Esophagus muscularis mucosa (tissue), 4 donors: ENCODE measurements around the gene LRMDA. TPM values are rescaled to one million over a fixed set of nuclear protein-coding genes. Genes with fewer than 3 reads are reported as not detected.
A peak's percentile ranks its signal among the peaks of the same experiment; 100 is the strongest.
"Not testable (repeated sequence)": the region's sequence is repeated elsewhere in the genome, so short reads cannot be mapped to it uniquely, and the experiment has no call there.

Experiments used
- DNase-seq: peaks from one replicate; pipeline ENCODE4 v3.0.0-alpha.2; 2017; ENCODE audit errors: extremely low spot score
- H3K27ac ChIP-seq, 4 donors: fragments of 200-600 bp; sonication (generic); replicated peaks in 1 of 4; 1 replicate in 3 of 4; 2 replicates in 1 of 4; pipeline ENCODE4 v1.5.1; 2016 to 2019; ENCODE audit warnings: mild to moderate bottlenecking in 1 of 4
- H3K27me3 ChIP-seq, 4 donors: fragments of 200-600 bp; sonication (generic); one replicate each; pipeline versions ENCODE4 v1.5.1 to v1.6.0; 2016 to 2019
- H3K36me3 ChIP-seq, 4 donors: fragments of 200-600 bp; sonication (generic); one replicate each; pipeline ENCODE4 v1.5.1; 2016 to 2019
- H3K4me1 ChIP-seq, 4 donors: fragments of 200-600 bp; sonication (generic); one replicate each; pipeline ENCODE4 v1.5.1; 2016 to 2019
- H3K4me3 ChIP-seq, 4 donors: fragments of 200-600 bp; sonication (generic); 1 replicate in 2 of 4; 2 replicates in 2 of 4; pipeline ENCODE4 v1.5.1; 2016 to 2019; ENCODE audit warnings: mild to moderate bottlenecking in 4 of 4, moderate library complexity in 1 of 4
- H3K9me3 ChIP-seq, 4 donors: fragments of 200-600 bp; sonication (generic); 1 replicate in 3 of 4; 2 replicates in 1 of 4; pipeline ENCODE4 v1.5.1; 2016 to 2019
- CTCF ChIP-seq, 3 experiments: fragments of 200-600 bp in 2 of 3; fragments of 450-650 bp in 1 of 3; sonication (generic) in 2 of 3; IDR thresholded peaks; one replicate each; pipeline ENCODE4 v1.5.1; 2017 to 2019; ENCODE audit warnings: antibody characterized with exemption in 3 of 3, mild to moderate bottlenecking in 2 of 3, moderate library complexity in 1 of 3
- EP300 ChIP-seq: sonication (generic); formaldehyde crosslinking; IDR thresholded peaks from one replicate; pipeline ENCODE4 v1.6.1; 2017; ENCODE audit warnings: antibody characterized with exemption
- POLR2A ChIP-seq: fragments of 450-650 bp; IDR thresholded peaks from one replicate; pipeline ENCODE4 v1.6.1; 2017; ENCODE audit warnings: antibody characterized with exemption, moderate library complexity, mild to moderate bottlenecking, low read depth
- POLR2AphosphoS5 ChIP-seq, 2 donors: sonication (generic); formaldehyde crosslinking; IDR thresholded peaks; one replicate each; pipeline ENCODE4 v1.6.1; 2017; ENCODE audit warnings: antibody characterized with exemption in 2 of 2
- WGBS: methylation state at CpG from one replicate; pipeline ENCODE4 v1.1.5; 2018; 5-methylcytosine and 5-hydroxymethylcytosine counted together
- intact Hi-C: fragments of 100-400 bp; cut with DNase I; formaldehyde crosslinking; loops from one replicate; pipeline ENCODE4 v1.15.1; 2023
- total RNA-seq, 4 donors: library from RNA; depleted of rRNA; stranded (reverse); fragments of >200 nt; gene quantifications; one replicate each; pipeline versions ENCODE4 v1.1.0 to v1.2.1, GENCODE V29; 2016

Gene LRMDA
- total RNA-seq, 4 donors from 2014 or later: 14.3 to 34.9 (median 26.5) TPM

- no peak for DNase-seq
- 100% methylated on average over 2 of the region's 2 CpGs for WGBS
- TF ChIP-seq CTCF (IDR thresholded peaks at IDR 0.05) (no peak), POLR2AphosphoS5 (IDR thresholded peaks at IDR 0.05) (no peak), EP300 (no peak), POLR2A (no peak)
- no peaks in the 10 kb centered on the region for H3K36me3 ChIP-seq
- intact Hi-C loops: loop anchor here (10.0 kb wide), 1 partner anchor 100 kb away; no protein-coding TSS in a partner anchor
- H3K9me3 ChIP-seq: no peaks in the 10 kb centered on the region
- H3K27me3 ChIP-seq: no peaks in the 10 kb centered on the region
- H3K4me1 ChIP-seq: no peaks in the 10 kb centered on the region
- H3K27ac ChIP-seq: no peak overlapping the region
- no peak overlapping the region for H3K4me3 ChIP-seq
These were observed 1082.9 kb downstream of the LRMDA start for GRCh38 chr10:76514321-76514720.

- no peaks in the 10 kb centered on the region for H3K9me3 ChIP-seq
- DNase-seq: no peak
- no peak overlapping the region for H3K27ac ChIP-seq
- WGBS: 90% methylated on average over 1 of the region's 1 CpG
- H3K4me1 ChIP-seq: no peaks in the 10 kb centered on the region
- TF ChIP-seq POLR2AphosphoS5 (IDR thresholded peaks at IDR 0.05) (no peak), EP300 (no peak), POLR2A (no peak)
- H3K27me3 ChIP-seq: no peaks in the 10 kb centered on the region
- intact Hi-C loops: loop anchor here (10.0 kb wide), 1 partner anchor 100 kb away; no protein-coding TSS in a partner anchor
- H3K36me3 ChIP-seq: no peaks in the 10 kb centered on the region
- H3K4me3 ChIP-seq: no peak overlapping the region
These were observed 1083.4 kb downstream of the LRMDA start for GRCh38 chr10:76514869-76515268.

- H3K9me3 ChIP-seq: peaks cover 0 to 5% (median 0%) of the 10 kb centered on the region in 4 donors
- TF ChIP-seq POLR2A (no peak), POLR2AphosphoS5 (IDR thresholded peaks at IDR 0.05) (no peak), EP300 (no peak), CTCF (IDR thresholded peaks at IDR 0.05) (no peak)
- H3K4me1 ChIP-seq: peaks cover 0 to 28% (median 21%) of the 10 kb centered on the region in 4 donors
- H3K27me3 ChIP-seq: no peaks in the 10 kb centered on the region
- no peak for DNase-seq
- no peak overlapping the region for H3K4me3 ChIP-seq
- 80% methylated on average over 7 of the region's 7 CpGs for WGBS
- H3K36me3 ChIP-seq: no peaks in the 10 kb centered on the region
- intact Hi-C loops: no loop called here
- peak overlapping the region; percentile 65 to 74 (median 72) for H3K27ac ChIP-seq
These were observed 1091.1 kb downstream of the LRMDA start for GRCh38 chr10:76522547-76522946.

- WGBS: 41% methylated on average over 5 of the region's 5 CpGs
These were observed 1091.8 kb downstream of the LRMDA start for GRCh38 chr10:76523246-76523645.

GRCh38 chr10:76523791-76524351 lies 1092.4 kb downstream of the LRMDA start:
- Histone ChIP-seq H3K4me1 (peaks cover 0 to 28% (median 21%) of the 10 kb centered on the region in 4 donors), H3K27ac (peak overlapping the region; percentile 65 to 74 (median 72)), H3K9me3 (peaks cover 0 to 5% (median 0%) of the 10 kb centered on the region in 4 donors), H3K27me3 (no peaks in the 10 kb centered on the region), H3K36me3 (no peaks in the 10 kb centered on the region), H3K4me3 (peak overlapping the region in 3 of 4 donors; percentile 6 to 8 (median 8))
- TF ChIP-seq POLR2A: no peak
- TF ChIP-seq EP300: no peak
- TF ChIP-seq CTCF (IDR thresholded peaks at IDR 0.05): no peak
- no peak for TF ChIP-seq POLR2AphosphoS5 (IDR thresholded peaks at IDR 0.05)
- 39% methylated on average over 12 of the region's 12 CpGs for WGBS
- no peak for DNase-seq
- intact Hi-C loops: no loop called here

More at GRCh38 chr10:76523246-76523645, 1091.8 kb downstream of the LRMDA start:
- H3K27me3 ChIP-seq: no peaks in the 10 kb centered on the region
- peaks cover 0 to 28% (median 21%) of the 10 kb centered on the region in 4 donors for H3K4me1 ChIP-seq
- no peaks in the 10 kb centered on the region for H3K36me3 ChIP-seq
- peak overlapping the region in 3 of 4 donors; percentile 6 to 8 (median 8) for H3K4me3 ChIP-seq
- H3K9me3 ChIP-seq: peaks cover 0 to 5% (median 0%) of the 10 kb centered on the region in 4 donors
- intact Hi-C loops: no loop called here
- DNase-seq: no peak
- peak overlapping the region; percentile 65 to 74 (median 72) for H3K27ac ChIP-seq
- no peak for TF ChIP-seq EP300
- TF ChIP-seq POLR2AphosphoS5 (IDR thresholded peaks at IDR 0.05): peak in 1 of 2 donors; percentile 21

- H3K9me3 ChIP-seq, H3K36me3 ChIP-seq, H3K27me3 ChIP-seq, H3K4me3 ChIP-seq, H3K27ac ChIP-seq, DNase-seq, intact Hi-C loops: not testable (repeated sequence)
- WGBS: 100% methylated on average over 4 of the region's 4 CpGs
- peaks cover 0 to 25% (median 17%) of the 10 kb centered on the region in 4 donors for H3K4me1 ChIP-seq
These were observed 1095.4 kb downstream of the LRMDA start for GRCh38 chr10:76526833-76527232.
